HG03457 (cell line): ENCODE results near the gene SYNPR.

Experiments
- ATAC-seq: cut with Tn5 transposase; IDR thresholded peaks from one replicate; pipeline ENCODE4 v1.9.1; 2021; ENCODE audit warnings: moderate number of reproducible peaks; ENCODE audit not compliant: unreplicated experiment

The SYNPR gene

GRCh38 chr3:63303238-63303637 is 25.1 kb downstream of the SYNPR start:
- no peak for ATAC-seq

DNA sequence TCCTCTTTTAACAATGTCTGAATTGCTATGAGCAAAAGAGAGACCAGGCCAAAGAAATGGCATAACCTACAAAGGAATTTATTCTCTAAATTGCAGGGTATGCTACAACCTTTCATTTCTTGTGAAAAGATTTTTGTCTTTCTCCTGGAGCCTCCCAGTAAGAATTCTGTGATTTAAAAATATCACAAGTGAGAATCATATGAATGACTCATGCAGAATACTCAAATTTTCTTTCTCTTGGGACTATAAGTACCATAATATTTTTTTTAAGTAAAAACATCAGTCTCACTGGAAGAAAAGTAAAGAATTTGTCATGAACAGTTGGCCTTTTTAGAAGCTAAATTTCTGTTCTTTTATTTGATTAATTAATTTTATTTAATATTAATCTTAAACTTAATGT is 26.3 kb downstream of the SYNPR start:
- no peak for ATAC-seq

GRCh38 chr3:63308072-63308471 is 30.0 kb downstream of the SYNPR start:
- ATAC-seq: no peak

- no peak for ATAC-seq
Observed at GRCh38 chr3:63309768-63310167, 31.7 kb downstream of the SYNPR start.

DNA sequence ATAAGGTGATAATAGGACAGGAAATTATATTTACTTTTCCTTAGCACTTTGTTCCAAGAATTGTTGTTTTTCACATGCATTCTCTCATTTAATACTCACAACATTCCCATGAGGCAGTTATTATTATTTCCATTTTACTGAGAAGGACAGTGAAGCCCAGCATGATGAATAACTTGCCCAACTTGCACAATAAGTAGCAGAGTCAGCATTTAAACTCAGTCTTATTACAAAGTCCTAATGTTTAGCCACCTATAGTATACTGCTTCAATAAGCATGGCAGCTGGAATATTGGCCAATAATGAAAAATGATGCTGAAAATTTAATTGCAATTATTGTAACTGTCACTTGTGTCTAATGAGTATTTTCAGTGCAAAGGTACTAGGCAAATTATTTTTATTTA is 45.7 kb downstream of the SYNPR start:
- ATAC-seq: no peak

GRCh38 chr3:63324621-63325020 is 46.5 kb downstream of the SYNPR start:
- ATAC-seq: no peak

DNA sequence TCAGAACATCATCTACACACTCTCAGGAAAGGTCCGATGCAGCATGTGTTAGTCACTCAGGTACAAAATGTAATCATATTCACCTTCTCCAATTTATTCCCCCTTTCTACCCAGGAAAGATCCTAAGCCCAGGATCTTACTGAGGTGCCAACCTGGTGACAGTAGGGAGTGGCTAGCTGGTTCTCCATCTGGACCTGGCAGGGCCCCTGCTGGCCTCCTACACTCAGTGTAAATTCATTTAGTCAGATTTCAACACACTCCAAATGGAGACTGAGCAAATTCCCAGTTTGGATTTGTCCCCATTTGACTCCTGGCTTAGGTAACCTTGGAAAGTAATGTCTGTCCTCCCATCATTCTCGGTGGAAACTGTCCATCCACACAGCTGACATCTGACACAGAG is 47.3 kb downstream of the SYNPR start:
- ATAC-seq: no peak

DNA sequence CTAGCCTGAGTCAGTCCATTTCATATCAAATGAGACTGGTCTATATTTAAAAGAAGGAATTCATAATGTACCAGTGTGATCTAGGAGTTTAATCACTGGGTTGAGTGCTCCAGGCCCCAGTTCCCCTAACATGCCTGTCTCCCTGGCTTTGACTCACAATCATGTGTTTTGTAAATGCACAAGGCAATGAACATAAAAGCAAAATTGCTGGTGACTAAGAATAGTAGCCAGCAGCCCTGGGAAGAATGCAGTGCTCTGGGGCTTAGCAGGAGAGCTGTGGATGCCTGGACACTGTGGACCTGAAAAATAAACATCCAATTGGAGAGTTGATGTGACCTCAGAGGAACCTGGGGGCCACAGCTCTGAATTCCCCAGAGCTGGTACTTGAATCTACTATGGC is 50.3 kb downstream of the SYNPR start:
- ATAC-seq: no peak

DNA sequence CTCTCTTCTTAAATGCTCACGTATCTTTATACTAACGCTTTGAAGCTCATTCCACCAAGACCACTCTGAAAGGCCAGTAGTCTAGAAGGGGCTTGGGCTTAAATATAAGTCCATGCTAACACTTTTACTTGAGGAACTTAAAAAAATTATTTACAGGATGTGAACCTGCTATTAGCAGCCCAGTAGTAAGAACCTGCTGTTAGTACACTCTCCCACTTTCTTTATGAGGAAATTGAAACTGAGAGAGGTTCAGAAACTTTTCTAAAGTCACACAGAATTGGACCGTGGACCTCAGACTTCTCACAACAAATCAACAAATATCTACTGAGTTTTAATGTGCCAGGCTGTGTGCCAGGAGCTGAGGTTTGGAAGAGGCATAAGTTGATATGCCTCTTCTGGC is 53.4 kb downstream of the SYNPR start:
- no peak for ATAC-seq

DNA sequence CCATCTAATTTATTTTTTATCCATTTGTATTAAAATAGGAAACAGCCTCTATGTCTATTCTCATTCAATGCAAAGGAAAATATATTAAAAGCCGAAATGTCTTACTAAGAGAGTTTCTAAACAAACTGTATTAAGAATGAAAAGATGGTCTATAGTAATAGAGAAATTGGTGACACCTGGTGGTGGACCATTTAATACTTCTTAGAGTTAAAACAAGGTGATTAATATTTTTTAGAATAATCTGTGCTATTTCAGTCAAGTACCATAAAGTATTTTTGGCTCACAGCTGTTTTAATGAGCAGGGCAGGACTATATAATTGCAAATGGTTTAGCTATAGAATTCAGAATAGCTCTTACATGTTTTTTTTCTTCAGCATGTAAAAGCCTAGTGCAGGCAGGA is 55.7 kb downstream of the SYNPR start:
- ATAC-seq: no peak

- no peak for ATAC-seq
Observed at GRCh38 chr3:63338351-63338750, 60.2 kb downstream of the SYNPR start.

DNA sequence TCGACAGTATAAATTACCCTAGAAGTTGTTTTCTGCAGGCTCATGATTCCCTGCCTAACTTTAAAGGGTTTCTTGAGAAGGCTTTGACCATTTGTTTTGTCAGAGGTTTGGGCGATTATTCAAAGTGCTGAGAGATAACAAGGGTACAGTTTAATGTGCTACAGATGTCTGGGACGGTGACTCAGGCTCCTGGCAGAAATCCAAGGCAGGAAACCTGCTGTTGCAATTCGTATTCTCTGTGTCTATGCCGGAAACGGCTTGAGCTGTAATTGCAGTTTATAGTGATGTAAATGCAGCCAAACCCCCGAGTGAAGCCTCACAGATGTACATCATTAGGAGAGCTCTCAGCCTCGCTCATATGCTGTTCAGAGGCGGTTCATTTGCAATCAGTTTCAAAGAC is 65.6 kb downstream of the SYNPR start:
- ATAC-seq: no peak

- no peak for ATAC-seq
Observed at GRCh38 chr3:63344661-63345060, 66.6 kb downstream of the SYNPR start.

DNA sequence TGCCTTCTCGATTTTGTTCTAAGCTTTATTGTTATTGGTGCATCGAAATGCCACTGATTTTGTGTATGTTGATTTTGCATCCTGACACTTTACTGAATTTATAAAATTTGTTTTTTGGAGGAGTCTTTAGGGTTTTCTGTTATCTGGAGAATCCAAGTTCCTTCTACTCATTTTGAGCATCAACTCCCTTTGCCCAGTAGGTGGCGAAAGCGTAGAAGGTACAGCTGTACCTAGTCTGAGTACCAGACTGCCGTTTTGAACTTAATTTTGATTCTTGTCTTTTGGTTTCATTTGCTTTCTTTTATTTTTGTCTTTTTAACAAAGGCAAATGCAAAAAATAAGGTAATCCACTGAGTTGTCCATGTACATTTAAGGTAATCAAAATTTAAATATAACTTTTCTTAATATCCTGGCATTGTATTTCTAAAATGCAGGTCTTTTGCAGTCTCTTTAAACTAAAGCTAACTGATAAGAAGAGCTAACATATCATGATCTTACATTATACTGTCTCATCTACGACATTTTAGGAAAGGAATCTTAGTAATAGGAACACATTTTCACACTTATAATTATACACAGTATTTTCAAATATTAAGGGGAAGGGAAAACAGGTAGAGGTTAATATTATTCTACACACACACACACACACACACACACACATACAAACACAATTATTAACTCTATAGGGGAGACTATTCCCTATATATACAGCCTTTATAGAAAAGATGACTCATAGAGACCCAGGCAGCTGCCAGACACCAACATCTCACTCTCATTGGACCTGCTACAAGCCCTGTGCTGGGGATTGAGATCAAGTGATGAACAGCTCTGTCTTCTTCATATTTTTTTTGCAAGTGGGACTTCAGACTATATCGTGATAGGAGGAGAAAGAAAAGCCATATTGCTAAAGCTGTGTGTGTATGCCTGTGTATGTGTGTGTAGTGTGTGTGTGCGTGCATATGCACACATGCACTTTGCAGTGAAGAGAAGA is 71.8 kb downstream of the SYNPR start:
- ATAC-seq: peak; percentile 62

DNA sequence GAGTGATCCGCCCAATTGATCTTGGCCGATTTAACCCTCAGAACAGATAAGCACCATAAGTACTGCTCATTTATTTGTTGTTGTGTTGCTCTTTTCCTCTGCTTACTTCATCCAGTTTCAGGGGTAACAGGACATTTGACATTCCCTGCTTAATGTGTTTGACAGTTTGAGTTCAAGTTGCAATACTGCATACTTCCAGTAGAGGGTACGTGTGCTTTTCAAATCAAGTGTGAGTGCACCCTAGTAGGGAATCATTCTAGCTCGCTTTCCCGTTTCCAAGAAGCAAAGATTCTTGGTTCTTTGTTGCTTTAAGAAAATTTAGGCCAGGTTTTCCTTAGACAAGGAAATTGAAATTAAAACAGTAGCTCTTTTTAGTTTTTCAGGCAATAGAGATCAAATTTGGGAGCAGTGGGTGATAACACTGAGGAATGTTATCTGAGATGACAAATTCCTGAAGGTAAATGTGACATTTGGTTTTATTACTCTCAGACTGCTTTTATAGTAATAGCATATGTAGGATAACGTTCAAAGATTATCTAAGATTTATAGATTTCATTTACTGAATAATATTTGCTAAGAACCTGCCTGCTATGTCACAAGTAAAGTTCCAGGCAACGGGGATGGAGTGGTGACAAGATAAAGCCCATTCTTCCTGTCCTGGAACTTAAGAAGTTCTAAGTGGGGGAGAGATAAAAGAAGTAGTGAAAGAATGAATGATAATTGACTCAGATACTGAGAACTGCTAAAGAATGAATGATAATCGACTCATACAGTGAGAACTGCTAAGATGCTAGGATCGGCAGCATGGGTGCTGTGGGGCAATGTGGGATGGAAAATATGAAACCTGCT is 73.3 kb downstream of the SYNPR start:
- ATAC-seq: no peak

DNA sequence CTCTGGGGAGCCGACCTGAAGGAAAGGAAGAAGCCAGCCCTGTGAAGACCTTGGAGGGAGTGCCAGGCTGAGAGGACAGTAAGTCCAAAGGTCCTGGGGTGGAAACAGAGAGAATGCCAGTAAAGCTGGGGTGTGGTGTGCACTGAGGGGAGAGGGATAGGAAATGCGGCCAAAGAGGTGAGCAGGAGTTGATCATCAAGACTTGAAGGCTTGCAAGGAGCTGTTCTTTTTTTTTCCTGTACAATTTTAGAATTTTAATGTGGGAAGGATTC is 73.8 kb downstream of the SYNPR start:
- no peak for ATAC-seq

- ATAC-seq: no peak
Observed at GRCh38 chr3:63353383-63353782, 75.3 kb downstream of the SYNPR start.

DNA sequence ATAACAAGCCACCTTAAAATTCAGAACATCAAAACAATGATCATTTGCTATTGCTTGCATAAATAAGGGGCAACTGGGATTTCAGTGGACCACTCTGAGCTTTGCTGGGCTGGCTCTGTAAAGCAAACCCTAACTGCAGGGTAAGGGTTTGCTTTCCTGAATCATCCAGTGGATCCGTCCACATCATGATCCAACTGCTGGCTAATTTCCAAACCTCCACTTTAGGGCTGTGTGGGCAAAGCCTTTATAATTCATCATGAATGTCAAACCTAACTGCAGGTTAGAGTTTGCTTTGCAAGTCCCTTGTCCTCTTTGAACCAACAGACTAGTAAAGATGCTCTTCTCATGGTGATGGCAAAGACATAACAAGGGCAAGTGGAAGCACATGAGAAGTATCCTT is 76.1 kb downstream of the SYNPR start:
- ATAC-seq: no peak

DNA sequence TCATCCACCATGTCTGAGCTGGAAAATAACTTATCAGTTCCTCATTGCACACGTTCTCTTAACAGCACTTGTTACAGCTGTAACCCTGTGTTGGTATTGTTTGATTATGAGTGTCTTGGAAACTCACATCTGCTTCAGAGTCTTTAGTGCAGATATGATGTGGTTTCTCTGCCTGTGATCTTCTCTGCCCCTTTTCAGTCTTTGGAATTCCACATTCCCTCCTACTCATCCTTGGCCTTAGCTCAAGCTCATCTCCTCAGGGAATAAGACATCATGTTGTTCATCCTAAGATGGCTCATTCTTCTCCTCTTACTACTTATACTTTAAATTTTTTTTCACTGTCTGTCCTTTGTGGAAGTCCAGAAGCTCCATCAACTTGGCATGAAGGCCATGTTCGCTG is 77.7 kb downstream of the SYNPR start:
- ATAC-seq: no peak

DNA sequence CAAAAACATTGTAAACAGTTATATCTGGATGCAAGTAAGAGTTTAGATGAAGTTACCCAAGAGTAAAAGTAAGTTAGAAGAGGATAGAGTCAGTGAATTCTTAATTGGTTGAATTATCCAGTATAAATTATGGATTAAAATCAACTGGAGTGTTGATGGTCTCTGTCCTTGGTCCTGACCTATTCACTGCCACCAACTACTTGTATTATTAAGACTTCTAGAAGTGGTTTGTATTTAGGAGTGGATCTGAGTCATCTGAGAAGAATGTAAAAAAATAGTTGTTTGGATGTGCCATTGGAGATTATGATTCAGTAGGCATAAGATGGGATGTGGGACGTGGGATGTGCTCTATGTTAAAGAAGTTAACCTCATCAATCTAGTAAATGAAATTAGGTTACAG is 86.4 kb downstream of the SYNPR start:
- ATAC-seq: no peak

DNA sequence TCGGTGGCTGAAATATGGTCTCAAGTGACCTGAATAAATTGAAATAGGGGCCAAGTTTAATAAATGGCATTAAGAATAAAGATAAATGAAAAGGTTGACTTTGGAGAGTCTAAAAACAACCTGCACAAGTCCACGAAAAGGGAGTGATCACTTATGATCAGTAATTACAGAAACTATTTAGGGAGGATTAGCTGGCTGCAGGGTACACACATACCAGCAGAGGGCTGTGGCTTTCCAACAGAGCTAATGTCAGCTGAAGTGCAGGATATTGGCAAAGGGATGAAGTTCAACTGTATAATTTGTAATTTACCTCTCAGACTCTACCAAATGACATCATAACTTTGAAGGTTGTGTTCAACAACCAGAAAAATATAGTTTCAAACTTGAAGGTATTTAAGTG is 86.8 kb downstream of the SYNPR start:
- no peak for ATAC-seq

DNA sequence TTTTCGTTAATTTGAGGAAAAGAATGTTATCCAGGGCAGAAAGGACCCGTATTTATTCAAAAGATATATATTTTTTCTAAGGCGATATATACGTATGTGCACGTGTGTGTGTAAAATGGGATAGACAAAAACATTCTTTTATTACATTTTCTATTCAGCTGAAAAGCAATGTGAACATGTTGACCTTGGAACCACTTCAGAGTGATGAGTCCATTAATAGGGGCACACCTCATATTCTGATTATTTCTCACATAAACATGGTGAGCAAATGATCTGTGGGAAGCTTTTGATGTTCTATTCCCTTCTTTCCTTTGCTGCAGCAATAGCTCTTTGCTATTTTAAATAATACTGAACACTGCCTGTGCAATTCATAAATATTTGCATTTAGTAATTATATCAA is 87.6 kb downstream of the SYNPR start:
- ATAC-seq: no peak
